MM.1S (cell line): ENCODE measurements around the gene RNF123.

Experiments
- DNase-seq: peaks from one replicate; pipeline ENCODE4 v3.0.0-alpha.2; 2015
- H2AFZ ChIP-seq: fragments of 300-600 bp; sonication (generic); 2 replicates; pipeline ENCODE4 v1.6.0; 2016; ENCODE audit warnings: antibody characterized with exemption, low read length
- H3F3A ChIP-seq: fragments of 300-600 bp; sonication (generic); 2 replicates; pipeline ENCODE4 v1.6.1; 2016; ENCODE audit warnings: mild to moderate bottlenecking, antibody characterized with exemption, low read length, moderate library complexity, mixed read lengths; ENCODE audit not compliant: insufficient read depth
- H3K27ac ChIP-seq: fragments of 300-600 bp; sonication (generic); 2 replicates; pipeline ENCODE4 v1.5.1; 2016; ENCODE audit warnings: mild to moderate bottlenecking, low read length
- H3K27me3 ChIP-seq: fragments of 300-600 bp; sonication (generic); replicated peaks from 2 replicates; pipeline ENCODE4 v1.6.0; 2016; ENCODE audit warnings: low read length; ENCODE audit not compliant: insufficient read depth
- H3K36me3 ChIP-seq: fragments of 300-600 bp; sonication (generic); replicated peaks from 2 replicates; pipeline ENCODE4 v1.6.1; 2016; ENCODE audit warnings: mild to moderate bottlenecking, low read length, mixed read lengths; ENCODE audit not compliant: insufficient read depth
- H3K4me1 ChIP-seq: fragments of 300-600 bp; sonication (generic); 2 replicates; pipeline ENCODE4 v1.6.1; 2016; ENCODE audit warnings: low read length, mixed read lengths
- H3K4me2 ChIP-seq: fragments of 300-600 bp; sonication (generic); 2 replicates; pipeline ENCODE4 v1.6.0; 2016; ENCODE audit warnings: low read depth, low read length
- H3K4me3 ChIP-seq: fragments of 300-600 bp; sonication (generic); 2 replicates; pipeline ENCODE4 v1.5.1; 2016; ENCODE audit warnings: low read length, mixed read lengths
- H3K79me2 ChIP-seq: fragments of 300-600 bp; sonication (generic); 2 replicates; pipeline ENCODE4 v1.6.1; 2016; ENCODE audit warnings: mixed run types, low read length, mixed read lengths
- H3K9ac ChIP-seq: fragments of 300-600 bp; sonication (generic); 2 replicates; pipeline ENCODE4 v1.6.1; 2016; ENCODE audit warnings: low read length, mixed read lengths
- H3K9me2 ChIP-seq: fragments of 300-600 bp; sonication (generic); replicated peaks from 2 replicates; pipeline ENCODE4 v1.6.1; 2016; ENCODE audit warnings: mild to moderate bottlenecking, low read length, mixed read lengths; ENCODE audit not compliant: insufficient read depth
- H3K9me3 ChIP-seq: fragments of 300-600 bp; sonication (generic); replicated peaks from 2 replicates; pipeline ENCODE4 v1.6.1; 2016; ENCODE audit warnings: mild to moderate bottlenecking, low read length, mixed read lengths; ENCODE audit not compliant: insufficient read depth
- H4K20me1 ChIP-seq: fragments of 300-600 bp; sonication (generic); 2 replicates; pipeline ENCODE4 v1.6.1; 2016; ENCODE audit warnings: mild to moderate bottlenecking, low read length, moderate library complexity, mixed read lengths; ENCODE audit not compliant: insufficient read depth
- EZH2 ChIP-seq: fragments of 300-600 bp; sonication (generic); optimal IDR thresholded peaks from 2 replicates; pipeline ENCODE3; 2017; ENCODE audit warnings: low read depth, mild to moderate bottlenecking, antibody characterized with exemption, low read length, mixed read lengths
- EZH2phosphoT487 ChIP-seq: fragments of 300-600 bp; sonication (generic); IDR thresholded peaks from 2 replicates; pipeline ENCODE4 v1.6.1; 2018; ENCODE audit warnings: antibody characterized with exemption, low read length
- TF ChIP-seq, protein P1 (sequence below): fragments of 300-600 bp; sonication (generic); IDR thresholded peaks from 2 replicates; pipeline ENCODE4 v1.5.1; 2016; ENCODE audit warnings: antibody characterized with exemption, low read length, mixed read lengths

Gene RNF123

DNA sequence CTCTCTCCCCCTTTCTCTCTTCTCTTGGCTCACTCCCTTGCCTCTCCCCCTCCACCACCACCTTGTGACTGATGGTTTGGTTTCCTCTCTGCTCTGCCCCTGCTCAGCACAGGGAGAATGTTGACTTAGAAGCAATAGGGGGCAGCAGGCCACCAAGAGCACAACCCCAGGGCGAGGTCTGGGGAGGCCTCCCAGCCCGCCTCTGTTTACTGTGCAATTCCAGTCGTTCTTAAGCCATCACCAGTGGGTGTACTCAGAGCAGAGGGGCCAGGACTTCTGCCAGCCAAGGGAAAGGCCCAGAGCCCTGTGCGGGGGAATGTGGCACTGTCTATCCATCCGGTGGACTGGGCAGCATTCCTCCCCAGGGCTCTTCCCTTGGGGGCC is 21.0 kb upstream of the RNF123 start:
- Histone ChIP-seq H3K27me3 (peaks cover 15% of the 10 kb centered on the region; the same call in 1 of the 2 replicates), H3K9me3 (no peaks in the 10 kb centered on the region), H3K4me1 (0 out of 2 replicates have a peak, but pooled peaks cover 3% of the 10 kb centered on the region), H3K4me2 (no peak overlapping the region), H3K4me3 (no peak overlapping the region), H3K9me2 (no peaks in the 10 kb centered on the region), H4K20me1 (no peaks in the 10 kb centered on the region), H3K36me3 (no peaks in the 10 kb centered on the region), H3K27ac (no peak overlapping the region), H3K79me2 (peaks cover 5% of the 10 kb centered on the region), H3K9ac (no peak overlapping the region), H3F3A (0 out of 2 replicates have a peak, but pooled peaks cover 8% of the 10 kb centered on the region), H2AFZ (no peak overlapping the region)
- no peak for DNase-seq
- TF ChIP-seq EZH2phosphoT487 (no peak), EZH2 (no peak)
- TF ChIP-seq, protein P1, sequence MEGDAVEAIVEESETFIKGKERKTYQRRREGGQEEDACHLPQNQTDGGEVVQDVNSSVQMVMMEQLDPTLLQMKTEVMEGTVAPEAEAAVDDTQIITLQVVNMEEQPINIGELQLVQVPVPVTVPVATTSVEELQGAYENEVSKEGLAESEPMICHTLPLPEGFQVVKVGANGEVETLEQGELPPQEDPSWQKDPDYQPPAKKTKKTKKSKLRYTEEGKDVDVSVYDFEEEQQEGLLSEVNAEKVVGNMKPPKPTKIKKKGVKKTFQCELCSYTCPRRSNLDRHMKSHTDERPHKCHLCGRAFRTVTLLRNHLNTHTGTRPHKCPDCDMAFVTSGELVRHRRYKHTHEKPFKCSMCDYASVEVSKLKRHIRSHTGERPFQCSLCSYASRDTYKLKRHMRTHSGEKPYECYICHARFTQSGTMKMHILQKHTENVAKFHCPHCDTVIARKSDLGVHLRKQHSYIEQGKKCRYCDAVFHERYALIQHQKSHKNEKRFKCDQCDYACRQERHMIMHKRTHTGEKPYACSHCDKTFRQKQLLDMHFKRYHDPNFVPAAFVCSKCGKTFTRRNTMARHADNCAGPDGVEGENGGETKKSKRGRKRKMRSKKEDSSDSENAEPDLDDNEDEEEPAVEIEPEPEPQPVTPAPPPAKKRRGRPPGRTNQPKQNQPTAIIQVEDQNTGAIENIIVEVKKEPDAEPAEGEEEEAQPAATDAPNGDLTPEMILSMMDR = 0 out of 2 replicates have a peak, but pooled peaks have one; percentile 4

DNA sequence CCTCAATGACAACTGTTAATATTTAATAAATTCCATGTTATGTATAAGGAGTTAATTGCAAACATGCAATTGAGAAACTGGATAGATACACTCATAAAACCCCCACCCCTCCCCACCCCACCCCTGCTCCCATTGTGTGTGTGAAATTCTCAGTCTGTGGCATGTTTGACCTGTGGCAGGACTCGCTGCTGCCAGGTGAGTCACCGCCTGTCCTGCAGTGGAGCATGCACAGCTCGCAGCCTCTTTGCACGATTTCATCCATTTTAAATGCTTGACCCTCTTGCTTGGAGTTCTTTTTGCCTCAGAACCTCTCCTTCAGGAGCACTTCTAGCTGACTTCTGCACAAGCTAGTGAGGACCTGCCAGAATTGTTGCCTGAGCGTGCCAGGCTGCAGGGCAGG is 20.5 kb upstream of the RNF123 start:
- H3K9me2 ChIP-seq = no peaks in the 10 kb centered on the region
- no peak overlapping the region for H3K4me3 ChIP-seq
- 0 out of 2 replicates have a peak, but pooled peaks cover 10% of the 10 kb centered on the region for H3F3A ChIP-seq
- 0 out of 2 replicates have a peak, but pooled peaks cover 3% of the 10 kb centered on the region for H3K4me1 ChIP-seq
- H3K9ac ChIP-seq = no peak overlapping the region
- no peaks in the 10 kb centered on the region for H3K9me3 ChIP-seq
- peaks cover 6% of the 10 kb centered on the region for H3K79me2 ChIP-seq
- peaks cover 10% of the 10 kb centered on the region; the same call in 1 of the 2 replicates for H3K27me3 ChIP-seq
- H3K27ac ChIP-seq = no peak overlapping the region
- H2AFZ ChIP-seq = no peak overlapping the region
- no peak overlapping the region for H3K4me2 ChIP-seq
- no peak for DNase-seq
- TF ChIP-seq EZH2phosphoT487 (no peak), EZH2 (no peak)
- TF ChIP-seq, protein P1 = no peak
- H4K20me1 ChIP-seq = no peaks in the 10 kb centered on the region
- H3K36me3 ChIP-seq = no peaks in the 10 kb centered on the region

DNA sequence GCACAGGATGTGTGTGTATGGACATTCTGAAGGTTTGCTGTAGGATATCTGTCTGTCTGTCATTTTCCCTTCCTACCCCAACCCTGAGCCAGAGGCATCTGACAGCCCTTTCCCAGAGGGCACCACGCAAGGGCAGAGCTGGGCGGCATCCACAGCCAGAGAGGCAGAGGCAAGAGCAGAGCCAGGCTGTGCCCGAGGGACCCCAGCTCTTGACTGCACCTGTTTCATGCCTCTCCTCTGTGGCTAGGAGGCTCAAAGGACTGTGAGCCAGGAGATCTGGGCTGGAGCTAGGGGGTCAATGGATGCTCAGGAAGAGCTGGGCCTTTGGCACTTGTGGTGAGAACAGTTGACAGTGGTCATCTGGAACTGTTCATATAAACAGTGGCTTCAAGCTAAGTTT is 20.0 kb upstream of the RNF123 start:
- peaks cover 5% of the 10 kb centered on the region; the same call in 1 of the 2 replicates for H3K27me3 ChIP-seq
- no peak overlapping the region for H3K9ac ChIP-seq
- 0 out of 2 replicates have a peak, but pooled peaks cover 3% of the 10 kb centered on the region for H3K4me1 ChIP-seq
- DNase-seq = no peak
- no peak overlapping the region for H3K4me2 ChIP-seq
- TF ChIP-seq, protein P1 = no peak
- TF ChIP-seq EZH2phosphoT487 (no peak), EZH2 (no peak)
- no peaks in the 10 kb centered on the region for H4K20me1 ChIP-seq
- no peaks in the 10 kb centered on the region for H3K9me3 ChIP-seq
- H2AFZ ChIP-seq = no peak overlapping the region
- H3K27ac ChIP-seq = no peak overlapping the region
- H3K4me3 ChIP-seq = no peak overlapping the region
- no peaks in the 10 kb centered on the region for H3K36me3 ChIP-seq
- H3K9me2 ChIP-seq = no peaks in the 10 kb centered on the region
- H3F3A ChIP-seq = 0 out of 2 replicates have a peak, but pooled peaks cover 10% of the 10 kb centered on the region
- H3K79me2 ChIP-seq = peaks cover 7% of the 10 kb centered on the region
